Activated CD8-positive, alpha-beta memory T cell treated with anti-CD3 and anti-CD28 coated beads for 24 hours (primary cell): ENCODE measurements around the gene GTF2F2.

Source experiments
- DNase-seq: peaks from one replicate; pipeline ENCODE4 v3.0.0-alpha.2; 2020

Gene GTF2F2

GRCh38 chr13:45305079-45305478, 184.8 kb downstream of the GTF2F2 start:
- DNase-seq = no peak

- DNase-seq = no peak
Observed at GRCh38 chr13:45306966-45307365, 186.7 kb downstream of the GTF2F2 start.

GRCh38 chr13:45310341-45311131, 190.2 kb downstream of the GTF2F2 start:
- no peak for DNase-seq

DNA sequence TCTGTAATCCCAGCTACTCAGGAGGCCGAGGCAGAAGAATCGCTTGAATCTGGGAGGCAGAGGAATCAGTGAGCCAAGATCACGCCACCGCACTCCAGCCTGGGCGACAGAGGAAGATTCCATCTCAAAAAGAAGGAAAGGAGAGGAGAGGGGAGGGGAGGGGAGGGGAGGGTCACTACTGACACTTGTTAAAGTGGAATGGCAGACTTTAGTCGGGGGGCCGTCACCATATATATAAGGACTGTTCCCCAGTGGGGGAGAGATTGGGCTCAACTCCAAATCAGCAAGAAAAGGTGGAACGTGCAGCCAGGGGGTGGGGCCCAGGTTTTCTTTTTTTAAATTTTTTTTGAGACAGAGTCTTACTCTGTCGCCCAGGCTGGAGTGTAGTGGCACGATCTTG, 194.5 kb downstream of the GTF2F2 start:
- no peak for DNase-seq

GRCh38 chr13:45315520-45316167, 195.3 kb downstream of the GTF2F2 start:
- DNase-seq = no peak

- no peak for DNase-seq
Observed at GRCh38 chr13:45316338-45316737, 196.0 kb downstream of the GTF2F2 start.

DNA sequence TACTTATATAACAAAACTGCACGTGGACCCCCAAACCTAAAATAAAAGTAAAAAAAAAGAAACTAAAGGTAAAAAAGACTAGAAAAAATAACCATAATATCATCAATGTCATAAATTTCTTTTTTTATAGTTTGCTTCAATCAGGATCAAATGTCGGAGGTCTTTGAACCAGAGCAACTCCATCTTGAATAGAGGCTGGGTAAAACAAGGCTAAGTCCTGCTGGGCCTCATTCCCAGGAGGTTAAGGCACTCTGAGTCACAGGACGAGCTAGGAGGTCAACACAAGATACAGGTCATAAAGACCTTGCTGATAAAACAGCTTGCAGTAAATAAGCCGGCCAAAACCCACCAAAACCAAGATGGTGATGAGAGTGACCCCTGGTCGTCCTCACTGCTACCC, 196.7 kb downstream of the GTF2F2 start:
- DNase-seq = no peak

GRCh38 chr13:45320876-45321629, 200.7 kb downstream of the GTF2F2 start:
- DNase-seq = no peak

DNA sequence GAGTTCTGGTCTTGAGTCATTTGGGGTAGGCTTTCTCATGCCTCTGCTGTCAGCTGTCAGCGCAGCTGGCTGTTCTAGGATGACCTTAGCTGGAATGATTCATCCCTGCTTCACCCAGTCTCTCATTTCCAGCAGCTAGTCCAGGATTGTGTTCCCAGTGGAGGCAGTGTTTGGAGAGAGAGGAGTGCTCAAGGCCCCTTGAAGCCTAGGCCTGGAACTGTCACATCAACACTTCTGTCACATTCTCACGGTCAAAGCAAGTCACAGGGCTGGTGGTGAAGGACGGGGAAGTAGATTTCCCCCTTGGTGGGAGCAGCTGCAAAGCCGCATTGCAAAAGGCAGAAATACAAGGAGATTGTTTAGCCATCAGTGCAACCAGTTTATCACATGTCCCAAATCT, 205.5 kb downstream of the GTF2F2 start:
- DNase-seq = no peak

- no peak for DNase-seq
Observed at GRCh38 chr13:45327253-45327955, 207.1 kb downstream of the GTF2F2 start.

DNA sequence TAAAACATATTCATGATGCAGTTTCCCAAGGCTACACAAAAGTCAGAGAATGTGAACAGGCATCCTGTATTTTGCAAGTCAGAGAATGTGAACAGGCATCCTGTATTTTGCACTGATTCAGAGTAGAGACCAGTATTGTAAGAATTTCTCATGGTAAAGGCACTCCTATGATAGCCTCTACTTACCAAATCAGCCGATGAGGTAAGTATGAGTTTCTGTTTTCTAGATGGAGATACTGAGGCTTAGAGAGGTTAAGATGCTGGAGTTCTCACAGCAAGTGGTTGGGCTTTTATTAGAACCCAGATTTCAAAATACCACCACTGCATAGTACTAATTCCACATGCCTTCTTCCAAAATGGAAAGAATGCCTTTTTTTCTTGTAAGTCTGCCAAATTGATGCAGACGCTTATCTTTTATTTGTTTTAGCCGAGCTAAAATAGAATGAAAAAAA, 208.4 kb downstream of the GTF2F2 start:
- DNase-seq = no peak

DNA sequence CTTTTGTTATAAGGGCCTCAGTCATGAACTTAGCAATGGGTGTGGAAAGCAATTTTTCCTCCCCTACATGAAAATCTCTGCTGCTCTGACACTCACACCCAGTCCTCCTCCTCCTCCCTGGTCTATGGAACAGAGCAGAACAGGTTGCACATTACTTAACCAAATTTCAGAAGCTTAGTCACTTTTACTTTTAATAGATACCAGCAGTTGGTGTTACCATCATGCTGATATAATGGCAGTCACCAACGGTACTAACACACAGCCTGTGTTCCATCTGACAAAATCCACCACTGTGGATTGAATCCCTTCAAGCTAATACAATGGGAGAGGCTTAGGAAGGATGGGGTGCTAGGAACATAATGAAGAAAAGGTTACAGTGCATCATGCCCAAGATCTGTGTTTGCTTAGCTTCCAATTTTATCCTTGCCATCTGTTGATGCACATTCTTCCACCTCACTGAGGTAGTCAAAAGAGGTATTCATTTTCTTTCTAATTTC, 210.9 kb downstream of the GTF2F2 start:
- DNase-seq = no peak

- DNase-seq = no peak
Observed at GRCh38 chr13:45331692-45332035, 211.4 kb downstream of the GTF2F2 start.

- no peak for DNase-seq
Observed at GRCh38 chr13:45332036-45332830, 211.9 kb downstream of the GTF2F2 start.

DNA sequence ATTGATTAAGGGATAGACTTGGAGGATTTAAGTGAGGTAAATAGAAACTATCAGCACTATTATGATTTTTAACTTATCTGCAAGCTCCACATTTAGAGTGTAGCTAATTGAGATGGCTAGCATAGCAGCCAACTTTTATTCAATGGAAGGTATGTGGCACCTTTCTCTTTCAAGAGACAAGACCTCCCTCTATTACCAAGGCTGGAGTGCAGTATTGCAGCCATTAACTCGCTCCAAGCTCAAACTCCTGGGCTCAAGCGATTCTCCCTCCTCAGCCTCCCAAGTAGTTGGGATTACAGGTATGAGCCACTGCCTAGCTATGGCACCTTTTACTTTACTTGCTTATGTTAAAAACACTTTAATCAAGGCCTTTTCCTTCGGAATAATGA, 212.5 kb downstream of the GTF2F2 start:
- no peak for DNase-seq

GRCh38 chr13:45333251-45333976, 213.1 kb downstream of the GTF2F2 start:
- no peak for DNase-seq
